SJCRH30 (cell line): Measurements from ENCODE around the gene EGR4. TPM values are rescaled to one million over a fixed set of nuclear protein-coding genes. Genes with fewer than 3 reads are reported as not detected.
A peak's percentile ranks its signal among the peaks of the same experiment; 100 is the strongest.
"Not testable (repeated sequence)": the region's sequence is repeated elsewhere in the genome, so short reads cannot be mapped to it uniquely, and the experiment has no call there.

ENCODE experiments used
- DNase-seq, 2 experiments: peaks; one replicate each; pipeline ENCODE4 v3.0.0-alpha.2; 2015 to 2020
- H3K27ac ChIP-seq: fragments of 250-450 bp; sonication (Bioruptor Pico); 2 replicates; pipeline ENCODE4 v1.5.1; 2020; ENCODE audit warnings: mild to moderate bottlenecking, moderate library complexity
- H3K27me3 ChIP-seq: fragments of 250-450 bp; sonication (Bioruptor Pico); 2 replicates; pipeline ENCODE4 v1.5.1; 2020; ENCODE audit warnings: mild to moderate bottlenecking, moderate library complexity
- H3K36me3 ChIP-seq: fragments of 250-450 bp; sonication (Bioruptor Pico); 2 replicates; pipeline ENCODE4 v1.5.1; 2020; ENCODE audit warnings: mild to moderate bottlenecking, moderate library complexity
- H3K4me1 ChIP-seq: fragments of 250-450 bp; sonication (Bioruptor Pico); 2 replicates; pipeline ENCODE4 v1.5.1; 2020; ENCODE audit warnings: mild to moderate bottlenecking, moderate library complexity
- H3K4me3 ChIP-seq: fragments of 250-450 bp; sonication (Bioruptor Pico); 2 replicates; pipeline ENCODE4 v1.5.1; 2020; ENCODE audit warnings: mild to moderate bottlenecking, moderate library complexity
- H3K9me3 ChIP-seq: fragments of 250-450 bp; sonication (Bioruptor Pico); replicated peaks from 2 replicates; pipeline ENCODE4 v1.5.1; 2020; ENCODE audit warnings: mild to moderate bottlenecking, moderate library complexity
- total RNA-seq: library from RNA; depleted of rRNA; stranded (reverse); fragments of >200 nt; shearing (Covaris generic); gene quantifications from 2 replicates; pipeline ENCODE4 v1.2.3, GENCODE V29; 2014

EGR4 gene
- total RNA-seq, 1 experiment from 2014 or later = not detected

- H3K9me3 ChIP-seq, H3K27me3 ChIP-seq, H3K4me3 ChIP-seq, H3K27ac ChIP-seq, DNase-seq, H3K36me3 ChIP-seq, H3K4me1 ChIP-seq: not testable (repeated sequence)
Observed at GRCh38 chr2:73262691-73263429, 30.5 kb downstream of the EGR4 start.

GRCh38 chr2:73262108-73262651, 31.2 kb downstream of the EGR4 start:
- Histone ChIP-seq H3K27ac (no peak overlapping the region), H3K36me3 (peaks cover 3% of the 10 kb centered on the region; the same call in 1 of the 2 replicates), H3K9me3 (no peaks in the 10 kb centered on the region), H3K27me3 (no peaks in the 10 kb centered on the region), H3K4me3 (no peak overlapping the region), H3K4me1 (peaks cover 3% of the 10 kb centered on the region; the same call in 1 of the 2 replicates)
- no peak for DNase-seq

GRCh38 chr2:73260338-73260984, 32.9 kb downstream of the EGR4 start:
- H3K27me3 ChIP-seq = no peaks in the 10 kb centered on the region
- no peaks in the 10 kb centered on the region for H3K4me1 ChIP-seq
- no peak overlapping the region for H3K4me3 ChIP-seq
- no peak overlapping the region for H3K27ac ChIP-seq
- peak; percentile 41 to 50 for DNase-seq
- no peaks in the 10 kb centered on the region for H3K9me3 ChIP-seq
- H3K36me3 ChIP-seq = peaks cover 3% of the 10 kb centered on the region; the same call in 1 of the 2 replicates

GRCh38 chr2:73259704-73260337, 33.5 kb downstream of the EGR4 start:
- no peaks in the 10 kb centered on the region for H3K9me3 ChIP-seq
- peaks cover 9% of the 10 kb centered on the region for H3K36me3 ChIP-seq
- no peaks in the 10 kb centered on the region for H3K27me3 ChIP-seq
- no peak overlapping the region for H3K27ac ChIP-seq
- DNase-seq = no peak
- no peaks in the 10 kb centered on the region for H3K4me1 ChIP-seq
- H3K4me3 ChIP-seq = no peak overlapping the region

- Histone ChIP-seq H3K9me3 (no peaks in the 10 kb centered on the region), H3K27ac (no peak overlapping the region), H3K27me3 (no peaks in the 10 kb centered on the region), H3K36me3 (peaks cover 15% of the 10 kb centered on the region), H3K4me1 (no peaks in the 10 kb centered on the region), H3K4me3 (no peak overlapping the region)
- DNase-seq = no peak
Observed at GRCh38 chr2:73259276-73259675, 34.1 kb downstream of the EGR4 start.

- no peaks in the 10 kb centered on the region for H3K9me3 ChIP-seq
- peaks cover 19% of the 10 kb centered on the region for H3K36me3 ChIP-seq
- no peak for DNase-seq
- no peaks in the 10 kb centered on the region for H3K4me1 ChIP-seq
- no peak overlapping the region for H3K4me3 ChIP-seq
- H3K27me3 ChIP-seq = no peaks in the 10 kb centered on the region
- no peak overlapping the region for H3K27ac ChIP-seq
Observed at GRCh38 chr2:73258913-73259215, 34.5 kb downstream of the EGR4 start.

- Histone ChIP-seq H3K4me3 (no peak overlapping the region), H3K4me1 (no peaks in the 10 kb centered on the region), H3K36me3 (peaks cover 24% of the 10 kb centered on the region), H3K9me3 (no peaks in the 10 kb centered on the region), H3K27me3 (no peaks in the 10 kb centered on the region), H3K27ac (no peak overlapping the region)
- DNase-seq = no peak
Observed at GRCh38 chr2:73258186-73258912, 35.0 kb downstream of the EGR4 start.

- no peak overlapping the region for H3K4me3 ChIP-seq
- peaks cover 32% of the 10 kb centered on the region for H3K36me3 ChIP-seq
- no peak for DNase-seq
- no peaks in the 10 kb centered on the region for H3K4me1 ChIP-seq
- no peak overlapping the region for H3K27ac ChIP-seq
- no peaks in the 10 kb centered on the region for H3K9me3 ChIP-seq
- no peaks in the 10 kb centered on the region for H3K27me3 ChIP-seq
Observed at GRCh38 chr2:73257425-73258125, 35.8 kb downstream of the EGR4 start.

- no peaks in the 10 kb centered on the region for H3K27me3 ChIP-seq
- no peak overlapping the region for H3K4me3 ChIP-seq
- peaks cover 36% of the 10 kb centered on the region for H3K36me3 ChIP-seq
- no peak for DNase-seq
- H3K4me1 ChIP-seq = no peaks in the 10 kb centered on the region
- no peak overlapping the region for H3K27ac ChIP-seq
- no peaks in the 10 kb centered on the region for H3K9me3 ChIP-seq
Observed at GRCh38 chr2:73257021-73257420, 36.3 kb downstream of the EGR4 start.

- Histone ChIP-seq H3K27ac (no peak overlapping the region), H3K36me3 (peaks cover 41% of the 10 kb centered on the region), H3K9me3 (no peaks in the 10 kb centered on the region), H3K4me1 (no peaks in the 10 kb centered on the region), H3K4me3 (no peak overlapping the region), H3K27me3 (no peaks in the 10 kb centered on the region)
- no peak for DNase-seq
Observed at GRCh38 chr2:73256618-73256922, 36.8 kb downstream of the EGR4 start.

GRCh38 chr2:73255907-73256617, 37.3 kb downstream of the EGR4 start:
- Histone ChIP-seq H3K9me3 (no peaks in the 10 kb centered on the region), H3K27me3 (no peaks in the 10 kb centered on the region), H3K36me3 (peaks cover 46% of the 10 kb centered on the region), H3K27ac (no peak overlapping the region), H3K4me3 (no peak overlapping the region), H3K4me1 (no peaks in the 10 kb centered on the region)
- no peak for DNase-seq

GRCh38 chr2:73255007-73255644, 38.2 kb downstream of the EGR4 start:
- DNase-seq = no peak
- no peaks in the 10 kb centered on the region for H3K4me1 ChIP-seq
- H3K4me3 ChIP-seq = no peak overlapping the region
- no peaks in the 10 kb centered on the region for H3K27me3 ChIP-seq
- H3K36me3 ChIP-seq = peaks cover 55% of the 10 kb centered on the region
- H3K9me3 ChIP-seq = no peaks in the 10 kb centered on the region
- H3K27ac ChIP-seq = no peak overlapping the region

GRCh38 chr2:73254343-73255006, 38.9 kb downstream of the EGR4 start:
- Histone ChIP-seq H3K9me3 (no peaks in the 10 kb centered on the region), H3K36me3 (peaks cover 59% of the 10 kb centered on the region), H3K27me3 (no peaks in the 10 kb centered on the region), H3K27ac (no peak overlapping the region), H3K4me3 (no peak overlapping the region), H3K4me1 (no peaks in the 10 kb centered on the region)
- no peak for DNase-seq
